Measurements from ENCODE around the gene ARHGAP21. TPM values are rescaled to one million over a fixed set of nuclear protein-coding genes. Genes with fewer than 3 reads are reported as not detected.
"Not testable (repeated sequence)": the region's sequence is repeated elsewhere in the genome, so short reads cannot be mapped to it uniquely, and the experiment has no call there.

ARHGAP21 gene
- total RNA-seq, 1 donor from 2014 or later, result 27.5 TPM

DNA sequence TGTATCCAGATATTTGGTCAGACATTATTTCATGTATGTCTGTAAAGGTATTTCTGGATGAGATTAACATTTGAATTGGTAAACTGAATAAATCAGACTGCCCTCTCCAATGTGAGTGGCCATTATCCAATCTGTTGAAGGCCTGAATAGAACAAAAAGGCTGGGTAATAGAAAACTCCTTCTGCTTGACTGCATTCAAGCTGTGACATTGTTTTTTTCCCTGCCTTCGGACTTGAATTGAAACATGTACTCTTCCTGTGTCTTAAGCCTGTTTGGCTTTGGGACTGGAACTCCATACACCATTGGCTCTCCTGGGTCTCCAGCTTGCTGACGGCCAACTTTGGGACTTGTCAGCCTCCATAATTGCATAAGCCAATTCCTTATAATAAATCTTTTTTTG lies 36.0 kb upstream of the ARHGAP21 start:
- H3K27ac ChIP-seq, result no peak overlapping the region
- no peak for DNase-seq (ENCODE audit: low spot score in 2 of 2)
- intact Hi-C loops (cut with DNase I), result no loop called here
- H3K36me3 ChIP-seq, result no peaks in the 10 kb centered on the region
- TF ChIP-seq, protein P1, sequence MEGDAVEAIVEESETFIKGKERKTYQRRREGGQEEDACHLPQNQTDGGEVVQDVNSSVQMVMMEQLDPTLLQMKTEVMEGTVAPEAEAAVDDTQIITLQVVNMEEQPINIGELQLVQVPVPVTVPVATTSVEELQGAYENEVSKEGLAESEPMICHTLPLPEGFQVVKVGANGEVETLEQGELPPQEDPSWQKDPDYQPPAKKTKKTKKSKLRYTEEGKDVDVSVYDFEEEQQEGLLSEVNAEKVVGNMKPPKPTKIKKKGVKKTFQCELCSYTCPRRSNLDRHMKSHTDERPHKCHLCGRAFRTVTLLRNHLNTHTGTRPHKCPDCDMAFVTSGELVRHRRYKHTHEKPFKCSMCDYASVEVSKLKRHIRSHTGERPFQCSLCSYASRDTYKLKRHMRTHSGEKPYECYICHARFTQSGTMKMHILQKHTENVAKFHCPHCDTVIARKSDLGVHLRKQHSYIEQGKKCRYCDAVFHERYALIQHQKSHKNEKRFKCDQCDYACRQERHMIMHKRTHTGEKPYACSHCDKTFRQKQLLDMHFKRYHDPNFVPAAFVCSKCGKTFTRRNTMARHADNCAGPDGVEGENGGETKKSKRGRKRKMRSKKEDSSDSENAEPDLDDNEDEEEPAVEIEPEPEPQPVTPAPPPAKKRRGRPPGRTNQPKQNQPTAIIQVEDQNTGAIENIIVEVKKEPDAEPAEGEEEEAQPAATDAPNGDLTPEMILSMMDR (IDR thresholded peaks at IDR 0.05), result no peak
- H3K9me3 ChIP-seq, result no peaks in the 10 kb centered on the region
- H3K4me1 ChIP-seq, result peaks cover 0 to 2% of the 10 kb centered on the region in 2 donors
- no peaks in the 10 kb centered on the region for H3K27me3 ChIP-seq
- no peak overlapping the region for H3K4me3 ChIP-seq

DNA sequence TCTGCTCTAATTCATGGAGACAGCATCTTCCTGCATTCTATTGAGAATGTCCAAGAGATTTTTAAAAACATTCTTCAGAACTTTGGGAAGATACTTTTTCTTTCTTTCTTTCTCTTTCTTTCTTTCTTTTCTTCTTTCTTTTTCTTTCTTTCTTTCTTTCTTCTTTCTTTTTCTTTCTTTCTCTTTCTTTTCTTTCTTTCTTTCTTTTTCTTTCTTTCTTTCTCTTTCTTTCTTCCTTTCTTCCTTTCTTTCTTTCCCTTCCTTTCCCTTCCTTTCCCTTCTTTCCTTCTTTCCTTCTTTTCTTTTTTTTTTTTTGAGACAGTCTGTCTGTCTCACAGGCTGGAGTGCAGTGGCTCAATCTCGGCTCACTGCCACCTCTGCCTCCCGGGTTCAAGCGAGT lies 34.6 kb upstream of the ARHGAP21 start:
- H3K9me3 ChIP-seq; H3K36me3 ChIP-seq; H3K4me3 ChIP-seq; DNase-seq (ENCODE audit: low spot score in 2 of 2); H3K4me1 ChIP-seq; H3K27me3 ChIP-seq; H3K27ac ChIP-seq; intact Hi-C loops (cut with DNase I): not testable (repeated sequence)

DNA sequence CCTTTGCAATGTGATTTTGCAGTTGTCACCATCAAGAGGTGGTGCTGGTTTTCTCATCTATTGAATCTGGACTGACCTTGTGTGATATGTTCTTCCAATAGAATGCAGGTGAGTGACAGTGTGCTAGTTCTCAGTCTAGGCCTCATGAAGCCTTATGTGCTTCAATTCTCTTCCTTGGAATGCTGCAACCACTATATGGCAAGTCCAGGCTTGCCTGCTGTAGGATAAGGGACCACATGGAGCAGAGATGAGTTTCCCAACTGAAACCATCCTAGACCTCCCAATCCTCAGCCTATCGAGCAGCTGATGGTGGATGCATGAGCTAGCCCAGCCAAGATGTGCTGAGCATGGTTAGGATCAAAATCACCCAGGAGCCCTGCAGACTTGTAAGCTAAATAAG lies 32.6 kb upstream of the ARHGAP21 start:
- Histone ChIP-seq H3K27me3 (no peaks in the 10 kb centered on the region), H3K27ac (no peak overlapping the region), H3K4me3 (no peak overlapping the region), H3K9me3 (no peaks in the 10 kb centered on the region), H3K4me1 (no peaks in the 10 kb centered on the region), H3K36me3 (no peaks in the 10 kb centered on the region)
- TF ChIP-seq, protein P1 (IDR thresholded peaks at IDR 0.05), result no peak
- intact Hi-C loops (cut with DNase I), result no loop called here
- no peak for DNase-seq (ENCODE audit: low spot score in 2 of 2)

DNA sequence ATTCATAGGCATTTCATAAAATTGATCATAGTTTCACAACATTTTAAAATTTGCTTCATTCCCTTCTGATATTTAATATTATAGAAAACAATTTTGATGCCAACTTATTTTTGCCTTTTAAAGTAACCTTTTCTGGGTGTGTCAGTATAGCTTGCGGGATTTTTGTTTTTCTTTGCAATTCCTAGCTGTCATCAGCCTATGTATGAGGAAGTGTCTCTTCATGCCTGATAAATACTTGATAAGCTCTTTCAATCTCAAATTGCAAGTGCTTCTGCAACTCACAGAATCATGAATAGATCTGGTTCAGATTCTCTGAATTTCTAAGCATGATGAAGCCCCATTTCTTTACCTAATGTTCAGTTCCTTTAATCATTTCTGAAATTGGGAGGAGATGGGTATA lies 28.0 kb upstream of the ARHGAP21 start:
- no peaks in the 10 kb centered on the region for H3K27me3 ChIP-seq
- no peak overlapping the region for H3K27ac ChIP-seq
- no peaks in the 10 kb centered on the region for H3K9me3 ChIP-seq
- H3K4me1 ChIP-seq, result no peaks in the 10 kb centered on the region
- intact Hi-C loops (cut with DNase I), result no loop called here
- TF ChIP-seq, protein P1 (IDR thresholded peaks at IDR 0.05), result no peak
- no peak for DNase-seq (ENCODE audit: low spot score in 2 of 2)
- H3K36me3 ChIP-seq, result no peaks in the 10 kb centered on the region
- no peak overlapping the region for H3K4me3 ChIP-seq

DNA sequence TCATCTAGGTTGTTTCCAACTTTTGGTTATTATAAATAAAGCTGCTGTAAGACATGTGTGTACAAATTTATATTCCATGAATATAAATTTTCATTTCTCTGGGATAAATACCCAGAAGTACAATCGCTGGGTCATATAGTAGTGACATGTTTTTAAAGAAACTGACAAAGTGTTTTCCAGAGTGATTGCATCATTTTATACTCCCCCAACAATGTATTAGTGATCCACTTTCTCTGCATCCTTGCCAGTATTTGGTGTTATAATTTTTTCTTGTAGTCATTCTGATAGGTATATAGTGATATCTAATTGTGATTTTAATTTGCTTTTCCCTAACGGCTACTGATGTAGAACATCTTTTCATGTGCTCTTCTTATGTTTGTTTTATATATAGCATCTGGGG lies 27.0 kb upstream of the ARHGAP21 start:
- H3K36me3 ChIP-seq, result no peaks in the 10 kb centered on the region
- H3K4me3 ChIP-seq, result no peak overlapping the region
- TF ChIP-seq, protein P1 (IDR thresholded peaks at IDR 0.05), result no peak
- no peaks in the 10 kb centered on the region for H3K9me3 ChIP-seq
- H3K4me1 ChIP-seq, result no peaks in the 10 kb centered on the region
- no peaks in the 10 kb centered on the region for H3K27me3 ChIP-seq
- intact Hi-C loops (cut with DNase I), result no loop called here
- H3K27ac ChIP-seq, result no peak overlapping the region
- no peak for DNase-seq (ENCODE audit: low spot score in 2 of 2)

DNA sequence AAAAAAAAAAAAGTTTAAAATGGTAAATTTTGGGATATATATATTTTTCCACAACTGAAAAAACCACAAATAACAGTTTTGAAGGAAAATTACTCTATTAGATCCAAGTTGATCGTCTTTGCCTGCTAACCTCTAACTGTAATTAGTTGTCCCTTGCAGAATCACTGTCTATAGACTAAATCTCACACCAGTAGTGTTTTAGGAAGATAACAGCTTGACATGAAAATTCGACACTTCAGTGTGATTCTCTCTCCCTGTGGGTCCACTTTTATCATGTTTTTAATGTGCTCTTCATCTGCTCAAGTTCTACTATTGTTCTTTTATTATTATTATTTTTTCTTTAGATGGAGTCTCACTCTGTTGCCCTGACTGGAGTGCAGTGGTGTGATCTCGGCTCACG lies 24.5 kb upstream of the ARHGAP21 start:
- no peaks in the 10 kb centered on the region for H3K4me1 ChIP-seq
- TF ChIP-seq, protein P1 (IDR thresholded peaks at IDR 0.05), result no peak
- H3K9me3 ChIP-seq, result no peaks in the 10 kb centered on the region
- H3K4me3 ChIP-seq, result no peak overlapping the region
- no peaks in the 10 kb centered on the region for H3K36me3 ChIP-seq
- no peaks in the 10 kb centered on the region for H3K27me3 ChIP-seq
- no peak overlapping the region for H3K27ac ChIP-seq
- no peak for DNase-seq (ENCODE audit: low spot score in 2 of 2)
- intact Hi-C loops (cut with DNase I), result no loop called here

All from ascending aorta (tissue), 2 donors.